Activated CD8-positive, alpha-beta T cell treated with anti-CD3 and anti-CD28 coated beads for 36 hours (primary cell): ENCODE results near the gene ZNF654. TPM values are rescaled to one million over a fixed set of nuclear protein-coding genes. Genes with fewer than 3 reads are reported as not detected.
A peak's percentile ranks its signal among the peaks of the same experiment; 100 is the strongest.

Source experiments
- ATAC-seq: fragments of 200-7000 bp; cut with Tn5 transposase; one replicate; pipeline ENCODE4 v1.10.0; 2021; ENCODE audit warnings: mild to moderate bottlenecking, moderate library complexity
- CTCF ChIA-PET: fragments of 350-600 bp; sonication (Branson Sonifier 250); formaldehyde crosslinking; loops from one replicate; lab custom pipeline; 2021; ENCODE audit warnings: antibody characterized with exemption; lab: Charles Lee
- POLR2A ChIA-PET: fragments of 350-600 bp; sonication (Branson Sonifier 250); formaldehyde crosslinking; loops from one replicate; lab custom pipeline; 2021; ENCODE audit warnings: antibody characterized with exemption; lab: Charles Lee
- DNase-seq: peaks from one replicate; pipeline ENCODE4 v3.0.0-alpha.2; 2020
- H3K27ac Mint-ChIP-seq: one replicate; pipeline ENCODE4 v1.8.0; 2021; ENCODE audit warnings: mild to moderate bottlenecking, mixed read lengths
- H3K27me3 Mint-ChIP-seq: one replicate; pipeline ENCODE4 v1.8.0; 2021; ENCODE audit warnings: mixed read lengths
- H3K36me3 Mint-ChIP-seq: one replicate; pipeline ENCODE4 v1.8.0; 2021; ENCODE audit warnings: low read depth, mixed read lengths
- H3K4me1 Mint-ChIP-seq: one replicate; pipeline ENCODE4 v1.8.0; 2021; ENCODE audit warnings: low read depth, mixed read lengths
- H3K4me3 Mint-ChIP-seq: one replicate; pipeline ENCODE4 v1.8.0; 2021; ENCODE audit warnings: mild to moderate bottlenecking, moderate library complexity, mixed read lengths
- H3K9me3 Mint-ChIP-seq: one replicate; pipeline ENCODE4 v1.8.0; 2021; ENCODE audit warnings: mixed read lengths
- CTCF ChIP-seq: fragments of 200-600 bp; IDR thresholded peaks from one replicate; pipeline ENCODE4 v1.8.0; 2022; ENCODE audit warnings: antibody characterized with exemption, mild to moderate bottlenecking
- intact Hi-C: fragments of 100-400 bp; cut with micrococcal nuclease; formaldehyde crosslinking; loops from one replicate; pipeline ENCODE4 v1.10.0; 2022
- total RNA-seq, 2 experiments: library from RNA; stranded (reverse); gene quantifications; one replicate each; pipeline ENCODE4 v1.2.3, GENCODE V29; 2021

Gene ZNF654
- total RNA-seq, 2 experiments from 2014 or later, result 20.2 to 21.0 TPM

- no peak for TF ChIP-seq CTCF
- intact Hi-C loops, result no loop called here
- POLR2A ChIA-PET, result no interaction called here
- DNase-seq, result no peak
- CTCF ChIA-PET, result interaction anchor here (2.1 kb wide), 1 partner anchor 28 kb away, joined by 8 read pairs; no protein-coding TSS in a partner anchor
- ATAC-seq, result no peak
- no peak overlapping the region for H3K27ac Mint-ChIP-seq
- H3K36me3 Mint-ChIP-seq, result peaks cover 23% of the 10 kb centered on the region
- no peak overlapping the region for H3K4me3 Mint-ChIP-seq
- no peaks in the 10 kb centered on the region for H3K9me3 Mint-ChIP-seq
- H3K4me1 Mint-ChIP-seq, result peaks cover 8% of the 10 kb centered on the region
- no peaks in the 10 kb centered on the region for H3K27me3 Mint-ChIP-seq
These were observed 82.5 kb downstream of the ZNF654 start for GRCh38 chr3:88141458-88142083.

- Mint-ChIP-seq H3K4me3 (no peak overlapping the region), H3K27me3 (no peaks in the 10 kb centered on the region), H3K36me3 (peaks cover 21% of the 10 kb centered on the region), H3K9me3 (no peaks in the 10 kb centered on the region), H3K27ac (peak overlapping the region; percentile 26), H3K4me1 (peaks cover 14% of the 10 kb centered on the region)
- DNase-seq, result no peak
- peak; percentile 30 for ATAC-seq
- ChIA-PET CTCF (interaction anchor here (2.1 kb wide), 1 partner anchor 29 kb away, joined by 8 read pairs; no protein-coding TSS in a partner anchor), POLR2A (no interaction called here)
- no peak for TF ChIP-seq CTCF
- intact Hi-C loops, result no loop called here
These were observed 83.1 kb downstream of the ZNF654 start for GRCh38 chr3:88142094-88142624.

GRCh38 chr3:88147261-88147660 is 88.2 kb downstream of the ZNF654 start:
- Mint-ChIP-seq H3K27ac (no peak overlapping the region), H3K9me3 (no peaks in the 10 kb centered on the region), H3K27me3 (peaks cover 1% of the 10 kb centered on the region), H3K4me3 (no peak overlapping the region), H3K36me3 (peaks cover 5% of the 10 kb centered on the region), H3K4me1 (peaks cover 29% of the 10 kb centered on the region)
- DNase-seq, result no peak
- ChIA-PET CTCF (no interaction called here), POLR2A (interaction anchor here (1.1 to 2.8 kb wide), 2 partner anchors 14 to 27 kb away, joined by 3 to 11 read pairs; no protein-coding TSS in a partner anchor)
- no peak for TF ChIP-seq CTCF
- ATAC-seq, result no peak
- intact Hi-C loops, result no loop called here

- intact Hi-C loops, result no loop called here
- no peak for ATAC-seq
- Mint-ChIP-seq H3K4me1 (peaks cover 32% of the 10 kb centered on the region), H3K9me3 (no peaks in the 10 kb centered on the region), H3K27ac (peak overlapping the region; percentile 98), H3K4me3 (peak overlapping the region; percentile 94), H3K27me3 (peaks cover 1% of the 10 kb centered on the region), H3K36me3 (peaks cover 8% of the 10 kb centered on the region)
- ChIA-PET CTCF (interaction anchor here (2.4 to 2.6 kb wide), 2 partner anchors 15 to 35 kb away, joined by 12 read pairs; no protein-coding TSS in a partner anchor), POLR2A (interaction anchor here (0.9 to 2.8 kb wide), 5 partner anchors 11 to 89 kb away, joined by 3 to 11 read pairs (median 4); no protein-coding TSS in a partner anchor)
- no peak for DNase-seq
- no peak for TF ChIP-seq CTCF
These were observed 89.6 kb downstream of the ZNF654 start for GRCh38 chr3:88148651-88149050.

GRCh38 chr3:88149101-88149508 is 90.0 kb downstream of the ZNF654 start:
- Mint-ChIP-seq H3K4me1 (peaks cover 32% of the 10 kb centered on the region), H3K4me3 (peak overlapping the region; percentile 94), H3K9me3 (no peaks in the 10 kb centered on the region), H3K36me3 (peaks cover 8% of the 10 kb centered on the region), H3K27ac (peak overlapping the region; percentile 98), H3K27me3 (peaks cover 1% of the 10 kb centered on the region)
- ATAC-seq (peak; percentile 14), DNase-seq (peak; percentile 61)
- ChIA-PET POLR2A (interaction anchor here (0.9 to 2.8 kb wide), 10 partner anchors 11 to 117 kb away, joined by 3 to 11 read pairs (median 4); no protein-coding TSS in a partner anchor), CTCF (interaction anchor here (2.4 to 2.6 kb wide), 2 partner anchors 16 to 35 kb away, joined by 12 read pairs; no protein-coding TSS in a partner anchor)
- TF ChIP-seq CTCF, result no peak
- intact Hi-C loops, result no loop called here
